Epithelial cell of esophagus (primary cell): ENCODE measurements around the gene FARP1.

Source experiments
- DNase-seq: peaks from one replicate; pipeline ENCODE4 v3.0.0; 2010; ENCODE audit warnings: low read depth
- H3K4me3 ChIP-seq: 2 replicates; pipeline ENCODE4 v1.5.1; 2011; ENCODE audit warnings: mild to moderate bottlenecking, low read length, control low read depth
- TF ChIP-seq, protein P1 (sequence below): IDR thresholded peaks from 2 replicates; pipeline ENCODE4 v1.5.1; 2011; ENCODE audit warnings: low read depth, mild to moderate bottlenecking, low read length, control low read depth, inconsistent platforms; ENCODE audit not compliant: insufficient read depth; ENCODE audit errors: missing control alignments

Gene FARP1

DNA sequence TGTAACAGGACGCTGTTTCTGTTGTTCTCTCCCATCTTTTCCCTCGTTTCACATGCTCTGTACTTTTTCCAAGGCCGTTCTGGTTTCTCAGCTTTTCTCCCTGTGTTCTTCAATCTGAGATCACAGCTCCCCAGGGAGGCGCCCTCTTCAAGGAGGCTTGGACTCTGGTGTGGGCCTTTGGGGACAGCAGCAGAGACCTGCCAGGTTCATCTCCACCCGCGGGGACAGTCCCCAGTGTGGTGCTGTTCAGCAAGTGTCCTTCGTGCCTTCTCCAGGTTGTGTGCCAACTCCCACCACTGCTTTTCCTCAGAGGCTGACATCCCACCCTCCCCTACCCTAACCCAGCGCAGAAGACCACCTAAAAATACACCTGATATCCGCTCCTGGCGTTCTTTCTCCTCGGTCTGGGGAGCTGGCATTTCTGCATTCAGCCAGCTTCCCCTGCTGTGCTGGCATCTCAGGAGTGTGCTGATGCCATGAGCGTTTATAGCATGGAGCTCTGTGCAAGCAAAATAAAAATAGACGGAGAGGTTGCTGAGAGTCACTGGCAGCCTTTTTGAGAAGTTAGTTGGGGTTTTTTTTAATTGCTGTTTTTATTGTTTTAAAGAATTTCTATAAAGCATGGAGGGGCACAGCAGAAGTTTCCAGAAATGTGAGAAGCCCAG lies 284.6 kb downstream of the FARP1 start:
- no peak overlapping the region for H3K4me3 ChIP-seq
- no peak for DNase-seq
- TF ChIP-seq, protein P1, sequence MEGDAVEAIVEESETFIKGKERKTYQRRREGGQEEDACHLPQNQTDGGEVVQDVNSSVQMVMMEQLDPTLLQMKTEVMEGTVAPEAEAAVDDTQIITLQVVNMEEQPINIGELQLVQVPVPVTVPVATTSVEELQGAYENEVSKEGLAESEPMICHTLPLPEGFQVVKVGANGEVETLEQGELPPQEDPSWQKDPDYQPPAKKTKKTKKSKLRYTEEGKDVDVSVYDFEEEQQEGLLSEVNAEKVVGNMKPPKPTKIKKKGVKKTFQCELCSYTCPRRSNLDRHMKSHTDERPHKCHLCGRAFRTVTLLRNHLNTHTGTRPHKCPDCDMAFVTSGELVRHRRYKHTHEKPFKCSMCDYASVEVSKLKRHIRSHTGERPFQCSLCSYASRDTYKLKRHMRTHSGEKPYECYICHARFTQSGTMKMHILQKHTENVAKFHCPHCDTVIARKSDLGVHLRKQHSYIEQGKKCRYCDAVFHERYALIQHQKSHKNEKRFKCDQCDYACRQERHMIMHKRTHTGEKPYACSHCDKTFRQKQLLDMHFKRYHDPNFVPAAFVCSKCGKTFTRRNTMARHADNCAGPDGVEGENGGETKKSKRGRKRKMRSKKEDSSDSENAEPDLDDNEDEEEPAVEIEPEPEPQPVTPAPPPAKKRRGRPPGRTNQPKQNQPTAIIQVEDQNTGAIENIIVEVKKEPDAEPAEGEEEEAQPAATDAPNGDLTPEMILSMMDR, result no peak

DNA sequence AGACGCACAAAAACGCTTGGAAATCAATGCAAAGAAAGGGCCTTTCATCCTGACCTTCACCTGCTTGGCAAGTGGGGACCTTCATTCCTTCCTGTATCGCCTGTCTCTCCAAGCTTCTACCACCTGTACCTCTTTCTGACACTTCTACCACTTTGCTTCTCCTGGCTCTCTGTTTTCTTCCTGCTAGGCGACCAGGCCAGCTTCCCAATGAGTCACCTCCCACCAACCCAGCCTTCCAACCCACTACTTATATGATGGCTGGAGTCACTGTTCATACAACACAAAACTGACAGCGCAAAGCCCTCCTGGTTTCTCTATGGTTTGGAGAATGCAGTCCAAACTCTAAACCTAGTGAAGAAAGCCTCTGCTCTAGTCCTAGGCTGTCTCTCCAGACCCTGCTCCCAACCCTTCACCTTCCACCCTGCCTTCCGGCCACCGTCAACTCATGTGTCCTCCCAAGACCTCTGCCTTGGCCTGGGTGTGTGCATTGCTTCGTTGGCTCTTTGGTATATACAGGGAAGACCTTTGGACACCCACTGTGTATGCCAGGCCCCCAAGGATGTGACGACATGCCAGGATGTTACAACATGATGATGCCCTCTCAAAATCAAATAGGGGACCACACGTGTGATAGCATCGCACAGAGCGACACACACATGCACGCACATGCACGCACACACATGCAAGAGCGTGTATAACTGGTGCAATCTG lies 285.5 kb downstream of the FARP1 start:
- no peak overlapping the region for H3K4me3 ChIP-seq
- DNase-seq, result no peak
- TF ChIP-seq, protein P1, result no peak

DNA sequence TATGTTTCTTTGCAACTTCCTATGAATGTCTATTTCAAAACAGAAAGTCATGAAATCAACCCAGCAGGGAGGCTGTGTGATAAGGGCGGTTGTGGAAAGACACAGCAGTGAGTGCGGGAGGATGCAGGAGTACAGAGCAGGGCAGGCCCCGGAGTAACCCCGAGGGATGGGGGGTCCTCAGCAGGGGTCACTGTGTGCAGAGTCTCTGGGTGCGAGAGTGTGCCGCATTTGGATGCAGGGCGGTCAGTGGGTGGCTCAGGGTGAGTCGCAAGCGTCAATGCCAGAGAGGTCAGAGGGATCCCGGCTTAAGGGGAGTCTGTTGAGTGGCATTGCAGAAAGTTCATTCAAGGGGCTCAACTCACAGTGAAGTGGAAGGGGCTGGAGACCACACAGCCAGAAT lies 286.2 kb downstream of the FARP1 start:
- no peak for DNase-seq
- TF ChIP-seq, protein P1, result no peak
- no peak overlapping the region for H3K4me3 ChIP-seq

DNA sequence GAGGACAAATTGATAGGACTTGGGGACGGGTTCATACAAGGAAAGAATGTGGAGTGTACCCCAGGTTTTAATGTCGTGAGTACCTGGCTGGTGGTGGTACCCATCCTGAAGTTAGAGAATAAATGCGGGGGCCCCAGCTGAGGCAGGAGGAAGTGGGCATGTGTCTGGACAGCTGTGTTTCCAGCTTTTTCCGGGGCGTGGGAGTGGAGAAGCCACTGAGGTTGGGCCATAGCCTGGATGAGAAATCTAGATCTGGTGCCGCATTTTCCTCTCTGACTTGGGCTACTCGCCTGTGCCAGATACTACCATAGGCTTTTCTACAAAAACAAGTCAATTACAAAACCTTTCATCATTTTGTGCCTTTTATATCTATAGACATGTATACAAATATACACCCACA lies 286.6 kb downstream of the FARP1 start:
- H3K4me3 ChIP-seq, result no peak overlapping the region
- DNase-seq, result no peak
- TF ChIP-seq, protein P1, result no peak

DNA sequence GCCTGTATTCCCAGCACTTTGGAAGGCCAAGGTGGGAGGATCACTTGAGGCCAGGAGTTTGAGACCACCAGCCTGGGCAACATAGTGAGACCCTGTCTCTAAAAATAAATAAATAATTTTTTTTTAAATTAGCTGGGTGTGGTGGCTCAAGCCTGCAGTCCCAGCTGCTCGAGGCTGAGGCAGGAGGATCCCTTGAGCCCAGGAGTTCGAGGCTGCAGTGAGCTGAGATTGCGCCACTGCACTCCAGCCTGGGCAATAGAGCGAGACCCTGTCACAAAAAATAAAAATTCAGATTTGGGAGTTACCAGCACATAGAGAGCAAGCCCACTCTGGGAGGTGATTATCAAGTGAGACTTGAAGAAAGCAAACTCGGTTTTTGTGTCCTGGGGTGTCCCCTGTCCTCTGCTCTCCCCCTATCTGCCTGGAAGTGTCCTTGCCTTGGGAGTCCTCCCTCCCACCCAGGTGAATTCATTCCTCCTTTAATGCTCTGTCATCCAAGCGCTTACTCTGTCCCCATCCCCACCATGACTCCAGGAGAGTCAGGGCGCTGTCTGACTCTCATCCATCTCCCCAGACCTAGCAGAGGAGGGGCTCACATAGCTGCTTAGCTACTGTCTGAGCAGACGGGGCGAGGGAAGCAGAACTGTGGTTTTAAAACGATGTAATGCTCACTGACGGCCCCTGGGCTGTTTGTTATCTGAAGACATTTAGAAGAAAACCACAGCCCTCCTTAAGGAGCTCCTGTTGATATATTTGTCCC lies 287.3 kb downstream of the FARP1 start:
- no peak overlapping the region for H3K4me3 ChIP-seq
- no peak for DNase-seq
- TF ChIP-seq, protein P1, result no peak

DNA sequence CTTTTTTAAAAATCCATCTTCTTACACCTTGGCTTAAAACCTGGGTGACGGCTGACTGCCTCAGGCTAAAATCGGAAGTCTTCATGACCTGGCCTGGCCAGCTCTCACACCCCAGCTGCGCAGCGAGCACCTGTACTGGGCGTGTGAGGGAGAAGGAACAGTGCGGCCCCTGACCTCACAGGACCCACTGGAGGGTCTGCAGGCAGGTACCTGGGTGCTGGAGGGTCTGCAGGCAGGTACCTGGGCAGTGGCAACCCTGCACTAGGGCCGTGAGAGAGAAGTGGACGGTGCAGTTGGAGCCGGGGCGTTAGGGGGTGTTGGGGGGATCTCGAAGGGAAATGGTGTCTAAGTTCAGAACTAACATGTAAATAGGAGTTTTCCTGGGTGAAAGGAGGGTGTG lies 289.7 kb downstream of the FARP1 start:
- TF ChIP-seq, protein P1, result no peak
- H3K4me3 ChIP-seq, result no peak overlapping the region
- DNase-seq, result no peak
